ENCODE results near the gene ELFN1.
A peak's percentile ranks its signal among the peaks of the same experiment; 100 is the strongest.

The ELFN1 gene

GRCh38 chr7:1742555-1743303, 72.7 kb downstream of the ELFN1 start:
- Mint-ChIP-seq H3K27ac (no peak overlapping the region), H3K27me3 (peaks cover 24% of the 10 kb centered on the region), H3K36me3 (no peaks in the 10 kb centered on the region), H3K4me3 (peak overlapping the region; percentile 38), H3K9me3 (no peaks in the 10 kb centered on the region), H3K4me1 (peaks cover 34% of the 10 kb centered on the region)
- peak; percentile 29 for DNase-seq
- CTCF ChIA-PET = interaction anchor here (0.8 kb wide), 1 partner anchor 11 kb away, joined by 3 read pairs; no protein-coding TSS in a partner anchor

- CTCF ChIA-PET = no interaction called here
- H3K9me3 Mint-ChIP-seq = no peaks in the 10 kb centered on the region
- peaks cover 32% of the 10 kb centered on the region for H3K4me1 Mint-ChIP-seq
- no peaks in the 10 kb centered on the region for H3K36me3 Mint-ChIP-seq
- H3K27me3 Mint-ChIP-seq = peaks cover 20% of the 10 kb centered on the region
- DNase-seq = no peak
- no peak overlapping the region for H3K27ac Mint-ChIP-seq
- H3K4me3 Mint-ChIP-seq = no peak overlapping the region
Observed at GRCh38 chr7:1743481-1744230, 73.6 kb downstream of the ELFN1 start.

GRCh38 chr7:1744296-1745017, 74.4 kb downstream of the ELFN1 start:
- DNase-seq = no peak
- CTCF ChIA-PET = no interaction called here
- H3K36me3 Mint-ChIP-seq = no peaks in the 10 kb centered on the region
- H3K4me3 Mint-ChIP-seq = no peak overlapping the region
- peaks cover 12% of the 10 kb centered on the region for H3K27me3 Mint-ChIP-seq
- H3K27ac Mint-ChIP-seq = no peak overlapping the region
- peaks cover 24% of the 10 kb centered on the region for H3K4me1 Mint-ChIP-seq
- H3K9me3 Mint-ChIP-seq = no peaks in the 10 kb centered on the region

GRCh38 chr7:1745018-1745532, 75.0 kb downstream of the ELFN1 start:
- Mint-ChIP-seq H3K4me3 (no peak overlapping the region), H3K27me3 (peaks cover 9% of the 10 kb centered on the region), H3K36me3 (no peaks in the 10 kb centered on the region), H3K4me1 (peaks cover 24% of the 10 kb centered on the region), H3K9me3 (no peaks in the 10 kb centered on the region), H3K27ac (no peak overlapping the region)
- no peak for DNase-seq
- CTCF ChIA-PET = no interaction called here

GRCh38 chr7:1745576-1746490, 75.8 kb downstream of the ELFN1 start:
- peaks cover 7% of the 10 kb centered on the region for H3K27me3 Mint-ChIP-seq
- no peak overlapping the region for H3K27ac Mint-ChIP-seq
- H3K4me1 Mint-ChIP-seq = peaks cover 22% of the 10 kb centered on the region
- CTCF ChIA-PET = no interaction called here
- no peak for DNase-seq
- no peaks in the 10 kb centered on the region for H3K36me3 Mint-ChIP-seq
- H3K4me3 Mint-ChIP-seq = no peak overlapping the region
- H3K9me3 Mint-ChIP-seq = no peaks in the 10 kb centered on the region

GRCh38 chr7:1746491-1746975, 76.5 kb downstream of the ELFN1 start:
- peaks cover 19% of the 10 kb centered on the region for H3K4me1 Mint-ChIP-seq
- no peak overlapping the region for H3K27ac Mint-ChIP-seq
- H3K4me3 Mint-ChIP-seq = no peak overlapping the region
- H3K9me3 Mint-ChIP-seq = no peaks in the 10 kb centered on the region
- DNase-seq = no peak
- H3K27me3 Mint-ChIP-seq = peaks cover 11% of the 10 kb centered on the region
- H3K36me3 Mint-ChIP-seq = no peaks in the 10 kb centered on the region
- CTCF ChIA-PET = no interaction called here

GRCh38 chr7:1747004-1747801, 77.1 kb downstream of the ELFN1 start:
- Mint-ChIP-seq H3K4me1 (peaks cover 13% of the 10 kb centered on the region), H3K4me3 (no peak overlapping the region), H3K27me3 (peaks cover 11% of the 10 kb centered on the region), H3K9me3 (no peaks in the 10 kb centered on the region), H3K36me3 (no peaks in the 10 kb centered on the region), H3K27ac (no peak overlapping the region)
- CTCF ChIA-PET = no interaction called here
- DNase-seq = no peak

- H3K9me3 Mint-ChIP-seq = no peaks in the 10 kb centered on the region
- H3K4me3 Mint-ChIP-seq = no peak overlapping the region
- no peak overlapping the region for H3K27ac Mint-ChIP-seq
- peaks cover 7% of the 10 kb centered on the region for H3K4me1 Mint-ChIP-seq
- CTCF ChIA-PET = no interaction called here
- DNase-seq = no peak
- H3K27me3 Mint-ChIP-seq = peaks cover 10% of the 10 kb centered on the region
- H3K36me3 Mint-ChIP-seq = no peaks in the 10 kb centered on the region
Observed at GRCh38 chr7:1748076-1748838, 78.2 kb downstream of the ELFN1 start.

- peaks cover 7% of the 10 kb centered on the region for H3K4me1 Mint-ChIP-seq
- CTCF ChIA-PET = no interaction called here
- H3K4me3 Mint-ChIP-seq = no peak overlapping the region
- peaks cover 9% of the 10 kb centered on the region for H3K27me3 Mint-ChIP-seq
- H3K36me3 Mint-ChIP-seq = no peaks in the 10 kb centered on the region
- no peak for DNase-seq
- no peaks in the 10 kb centered on the region for H3K9me3 Mint-ChIP-seq
- no peak overlapping the region for H3K27ac Mint-ChIP-seq
Observed at GRCh38 chr7:1748839-1749173, 78.7 kb downstream of the ELFN1 start.

GRCh38 chr7:1749351-1749863, 79.3 kb downstream of the ELFN1 start:
- Mint-ChIP-seq H3K4me1 (peaks cover 7% of the 10 kb centered on the region), H3K36me3 (no peaks in the 10 kb centered on the region), H3K27me3 (peaks cover 11% of the 10 kb centered on the region), H3K9me3 (no peaks in the 10 kb centered on the region), H3K4me3 (no peak overlapping the region), H3K27ac (no peak overlapping the region)
- no peak for DNase-seq
- CTCF ChIA-PET = no interaction called here

- no peak overlapping the region for H3K4me3 Mint-ChIP-seq
- no peaks in the 10 kb centered on the region for H3K36me3 Mint-ChIP-seq
- H3K9me3 Mint-ChIP-seq = no peaks in the 10 kb centered on the region
- peaks cover 7% of the 10 kb centered on the region for H3K4me1 Mint-ChIP-seq
- CTCF ChIA-PET = no interaction called here
- no peak overlapping the region for H3K27ac Mint-ChIP-seq
- peaks cover 15% of the 10 kb centered on the region for H3K27me3 Mint-ChIP-seq
- DNase-seq = no peak
Observed at GRCh38 chr7:1749864-1750466, 79.9 kb downstream of the ELFN1 start.

- no peaks in the 10 kb centered on the region for H3K36me3 Mint-ChIP-seq
- DNase-seq = no peak
- CTCF ChIA-PET = no interaction called here
- no peaks in the 10 kb centered on the region for H3K9me3 Mint-ChIP-seq
- no peak overlapping the region for H3K4me3 Mint-ChIP-seq
- H3K4me1 Mint-ChIP-seq = peaks cover 7% of the 10 kb centered on the region
- no peak overlapping the region for H3K27ac Mint-ChIP-seq
- peaks cover 15% of the 10 kb centered on the region for H3K27me3 Mint-ChIP-seq
Observed at GRCh38 chr7:1750541-1751021, 80.5 kb downstream of the ELFN1 start.
